Stimulated activated naive B cell treated with anti-CD40 and anti-IgM and Interleukin-4, amounts not matched to agents 10 μg/mL and 1 μg/mL and 100 μg/mL, for 72 hours (primary cell): ENCODE data around the gene KRTAP19-5.
"Not testable (repeated sequence)": the region's sequence is repeated elsewhere in the genome, so short reads cannot be mapped to it uniquely, and the experiment has no call there.

Experiments used
- ATAC-seq, 2 donors: fragments of 150-1000 bp; cut with Tn5 transposase; replicated peaks; 2 replicates each; pipeline ENCODE4 v1.10.0; 2021; ENCODE audit warnings: moderate library complexity in 1 of 2
- DNase-seq: peaks from one replicate; pipeline ENCODE4 v3.0.0; 2021
- H3K27ac Mint-ChIP-seq: one replicate; pipeline ENCODE4 v1.8.0; 2022; ENCODE audit warnings: mild to moderate bottlenecking, mixed read lengths
- H3K27me3 Mint-ChIP-seq, 2 donors: one replicate each; pipeline ENCODE4 v1.8.0; 2022; ENCODE audit warnings: mixed read lengths in 2 of 2
- H3K36me3 Mint-ChIP-seq, 2 donors: one replicate each; pipeline ENCODE4 v1.8.0; 2022; ENCODE audit warnings: mixed read lengths in 2 of 2, mild to moderate bottlenecking in 1 of 2
- H3K4me1 Mint-ChIP-seq, 2 donors: one replicate each; pipeline ENCODE4 v1.8.0; 2022; ENCODE audit warnings: mixed read lengths in 2 of 2, mild to moderate bottlenecking in 1 of 2
- H3K4me3 Mint-ChIP-seq, 2 donors: one replicate each; pipeline ENCODE4 v1.8.0; 2022; ENCODE audit warnings: mild to moderate bottlenecking in 2 of 2, mixed read lengths in 2 of 2, moderate library complexity in 1 of 2
- H3K9me3 Mint-ChIP-seq, 2 donors: one replicate each; pipeline ENCODE4 v1.8.0; 2022; ENCODE audit warnings: mixed read lengths in 2 of 2, mild to moderate bottlenecking in 1 of 2

The KRTAP19-5 gene

GRCh38 chr21:30502041-30502440, at the start of gene KRTAP19-5:
TSS of gene KRTAP19-5 (minus strand) at chr21:30502141. CDS start at chr21:30502090, 51 bp downstream.
- Mint-ChIP-seq H3K9me3 (no peaks in the 10 kb centered on the region), H3K27me3 (no peaks in the 10 kb centered on the region), H3K36me3 (no peaks in the 10 kb centered on the region), H3K4me1 (no peaks in the 10 kb centered on the region), H3K27ac (no peak within 1 kb of the TSS), H3K4me3 (no peak within 1 kb of the TSS)
- no peak for ATAC-seq
- DNase-seq, result no peak

- H3K27ac Mint-ChIP-seq, result no peak within 1 kb of the TSS
- H3K36me3 Mint-ChIP-seq, result no peaks in the 10 kb centered on the region
- H3K4me3 Mint-ChIP-seq, result no peak within 1 kb of the TSS
- H3K4me1 Mint-ChIP-seq, result no peaks in the 10 kb centered on the region
- H3K9me3 Mint-ChIP-seq, result peaks cover 0 to 5% of the 10 kb centered on the region in 2 donors
- ATAC-seq (no peak), DNase-seq (no peak)
- no peaks in the 10 kb centered on the region for H3K27me3 Mint-ChIP-seq
These were observed 39.8 kb upstream of the KRTAP19-5 start, which contains the start of gene KRTAP19-6 for GRCh38 chr21:30541764-30542163. TSS of gene KRTAP19-6 (minus strand) at chr21:30541864. CDS start at chr21:30541833, 31 bp downstream.

GRCh38 chr21:30518876-30519275, 16.9 kb upstream of the KRTAP19-5 start:
- H3K4me1 Mint-ChIP-seq, result no peaks in the 10 kb centered on the region
- ATAC-seq, result no peak
- H3K4me3 Mint-ChIP-seq, result no peak overlapping the region
- H3K36me3 Mint-ChIP-seq, result no peaks in the 10 kb centered on the region
- H3K27me3 Mint-ChIP-seq, result no peaks in the 10 kb centered on the region
- H3K9me3 Mint-ChIP-seq, result peaks cover 6 to 10% of the 10 kb centered on the region in 2 donors
- no peak overlapping the region for H3K27ac Mint-ChIP-seq
- no peak for DNase-seq

DNA sequence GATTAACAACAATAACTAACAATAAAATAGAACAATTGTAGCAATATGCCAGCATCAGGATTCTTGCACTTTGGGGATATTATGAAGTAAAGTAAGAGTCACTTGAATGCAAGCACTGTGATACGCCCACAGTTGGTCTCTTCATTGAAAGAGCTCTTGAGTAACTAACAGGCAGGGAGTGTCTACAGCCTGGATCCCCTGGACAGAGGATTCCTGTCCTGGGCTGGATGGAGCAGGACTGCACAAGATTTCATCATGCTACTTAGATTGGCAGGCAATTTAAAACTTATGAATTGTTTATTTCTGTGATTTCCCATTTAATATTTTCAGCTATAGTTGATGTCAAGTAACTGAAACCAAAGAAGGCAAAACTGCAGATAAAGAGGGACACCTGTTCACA, 13.7 kb upstream of the KRTAP19-5 start:
- Mint-ChIP-seq H3K27ac (no peak overlapping the region), H3K36me3 (no peaks in the 10 kb centered on the region), H3K4me3 (no peak overlapping the region), H3K9me3 (peaks cover 5 to 10% of the 10 kb centered on the region in 2 donors), H3K27me3 (no peaks in the 10 kb centered on the region), H3K4me1 (no peaks in the 10 kb centered on the region)
- DNase-seq, result no peak
- no peak for ATAC-seq

DNA sequence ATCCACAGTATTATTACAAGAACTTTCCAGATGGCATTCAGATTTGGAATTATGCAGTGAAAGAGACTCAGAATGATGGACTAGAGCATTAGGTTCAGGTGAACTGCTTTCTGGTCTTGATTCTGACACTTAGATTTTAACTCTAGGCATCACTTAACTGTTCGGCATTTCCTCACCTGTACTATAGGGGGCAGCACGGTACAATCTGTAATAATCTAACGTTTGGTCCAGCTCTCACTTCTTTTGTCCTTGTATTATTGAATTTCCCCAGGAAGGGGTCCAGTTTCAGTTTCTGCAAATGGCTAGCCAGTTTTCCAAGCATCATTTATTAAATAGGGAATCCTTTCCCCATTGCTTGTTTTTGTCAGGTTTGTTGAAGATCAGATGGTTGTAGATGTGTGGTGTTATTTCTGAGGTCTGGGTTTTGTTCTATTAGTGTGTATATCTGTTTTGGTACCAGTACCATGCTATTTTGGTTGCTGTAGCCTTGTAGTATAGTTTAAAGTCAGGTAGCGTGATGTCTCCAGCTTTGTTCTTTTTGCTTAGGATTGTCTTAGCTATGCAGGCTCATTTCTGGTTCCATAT, 3.8 kb upstream of the KRTAP19-5 start:
- H3K27ac Mint-ChIP-seq, ATAC-seq, DNase-seq, H3K36me3 Mint-ChIP-seq, H3K9me3 Mint-ChIP-seq, H3K4me1 Mint-ChIP-seq, H3K27me3 Mint-ChIP-seq, H3K4me3 Mint-ChIP-seq: not testable (repeated sequence)

- no peak for ATAC-seq
- H3K4me3 Mint-ChIP-seq, result no peak within 1 kb of the TSS
- H3K9me3 Mint-ChIP-seq, result peaks cover 0 to 2% of the 10 kb centered on the region in 2 donors
These were observed 4.9 kb downstream of the KRTAP19-5 start, which contains the start of gene KRTAP19-4 for GRCh38 chr21:30497065-30497464. TSS of gene KRTAP19-4 (minus strand) at chr21:30497165. CDS start at chr21:30497110, 55 bp downstream.

DNA sequence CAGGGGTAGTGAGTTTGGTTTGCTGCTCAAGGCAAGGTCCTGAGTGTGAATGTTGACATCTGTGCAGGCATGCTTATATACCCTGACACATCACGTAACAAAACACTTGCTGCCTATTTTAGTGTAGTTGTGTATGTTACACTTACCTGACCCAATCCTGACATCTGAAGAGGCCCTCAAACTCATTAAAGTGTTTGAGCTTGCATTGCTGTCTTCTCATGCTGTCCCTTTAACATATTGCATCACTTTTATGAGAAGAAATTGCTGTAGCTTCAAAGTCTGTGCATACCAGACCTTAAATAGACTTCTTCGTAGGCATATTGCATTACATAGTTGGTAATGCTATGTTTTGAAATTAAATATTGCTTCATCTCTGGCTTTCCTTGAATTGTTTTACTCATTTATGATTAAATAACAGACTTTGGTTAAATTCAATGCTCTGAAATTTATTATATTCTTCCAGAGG, 9.9 kb downstream of the KRTAP19-5 start, which contains the start of gene KRTAP19-3:
KRTAP19-3 (minus strand) TSS at position 51 of the 466 bp plus-strand sequence. CDS start 56 bp downstream, outside the sequence.
- Mint-ChIP-seq H3K9me3 (peaks cover 0 to 6% of the 10 kb centered on the region in 2 donors), H3K4me1 (no peaks in the 10 kb centered on the region), H3K36me3 (no peaks in the 10 kb centered on the region), H3K27me3 (no peaks in the 10 kb centered on the region), H3K4me3 (no peak within 1 kb of the TSS), H3K27ac (no peak within 1 kb of the TSS)
- DNase-seq, result no peak
- ATAC-seq, result no peak

More at GRCh38 chr21:30497065-30497464, 4.9 kb downstream of the KRTAP19-5 start, which contains the start of gene KRTAP19-4:
- Mint-ChIP-seq H3K27ac (no peak within 1 kb of the TSS), H3K27me3 (no peaks in the 10 kb centered on the region), H3K4me1 (no peaks in the 10 kb centered on the region), H3K36me3 (no peaks in the 10 kb centered on the region)
- no peak for DNase-seq

DNA sequence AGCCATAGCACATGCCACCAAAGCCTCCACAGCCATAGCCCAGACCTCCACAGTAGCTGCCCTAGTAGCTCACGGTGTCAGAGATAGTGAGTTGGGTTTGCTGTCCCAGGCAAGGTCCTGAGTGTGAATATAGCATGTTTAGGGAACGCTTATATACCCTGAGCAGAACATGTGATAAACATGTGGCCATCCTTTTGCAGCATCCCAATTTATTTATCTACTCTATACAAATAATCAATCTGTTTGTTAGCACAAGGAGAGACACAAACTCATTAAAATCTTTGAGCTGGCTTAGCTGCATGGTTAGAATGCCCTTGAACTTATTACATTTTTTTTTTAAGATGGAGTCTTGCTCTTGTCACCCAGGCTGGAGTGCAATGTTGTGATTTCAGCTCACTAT, 14.6 kb downstream of the KRTAP19-5 start, which contains the start of gene KRTAP19-2:
KRTAP19-2 (minus strand) TSS at position 101 of the 400 bp plus-strand sequence; CDS start at position 13, 88 bp downstream.
- DNase-seq (no peak), ATAC-seq (no peak)
- H3K36me3 Mint-ChIP-seq, result no peaks in the 10 kb centered on the region
- no peaks in the 10 kb centered on the region for H3K4me1 Mint-ChIP-seq
- no peak within 1 kb of the TSS for H3K4me3 Mint-ChIP-seq
- no peak within 1 kb of the TSS for H3K27ac Mint-ChIP-seq
- H3K27me3 Mint-ChIP-seq, result no peaks in the 10 kb centered on the region
- peaks cover 12 to 13% of the 10 kb centered on the region in 2 donors for H3K9me3 Mint-ChIP-seq

- DNase-seq (no peak), ATAC-seq (no peak)
- no peak overlapping the region for H3K4me3 Mint-ChIP-seq
- no peaks in the 10 kb centered on the region for H3K27me3 Mint-ChIP-seq
- H3K36me3 Mint-ChIP-seq, result no peaks in the 10 kb centered on the region
- H3K27ac Mint-ChIP-seq, result no peak overlapping the region
- H3K9me3 Mint-ChIP-seq, result peaks cover 12 to 13% of the 10 kb centered on the region in 2 donors
- H3K4me1 Mint-ChIP-seq, result no peaks in the 10 kb centered on the region
These were observed 15.8 kb downstream of the KRTAP19-5 start for GRCh38 chr21:30486180-30486579.

- DNase-seq, result no peak
- Mint-ChIP-seq H3K4me3 (no peak overlapping the region), H3K4me1 (no peaks in the 10 kb centered on the region), H3K9me3 (peaks cover 11 to 13% of the 10 kb centered on the region in 2 donors), H3K36me3 (no peaks in the 10 kb centered on the region), H3K27ac (no peak overlapping the region), H3K27me3 (no peaks in the 10 kb centered on the region)
- no peak for ATAC-seq
These were observed 19.8 kb downstream of the KRTAP19-5 start for GRCh38 chr21:30482130-30482529.

DNA sequence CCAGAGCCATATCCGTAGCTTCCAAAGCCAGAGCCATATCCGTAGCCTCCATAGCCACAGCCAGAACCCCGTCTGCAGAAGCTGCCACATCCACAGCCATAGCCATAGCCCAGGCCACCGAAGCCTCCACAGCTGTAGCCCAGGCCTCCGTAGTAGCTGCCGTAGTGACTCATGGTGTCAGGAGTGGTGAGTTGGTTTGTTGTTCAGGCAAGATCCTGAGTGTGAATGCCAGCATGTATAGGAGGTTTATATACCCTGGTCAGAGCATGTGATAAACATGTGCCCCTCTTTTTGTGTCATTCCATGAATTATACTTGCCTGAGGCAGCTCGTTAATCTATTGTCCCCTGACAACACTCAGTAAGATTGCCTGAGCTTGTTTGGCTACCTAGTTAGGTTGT, 21.8 kb downstream of the KRTAP19-5 start, which contains the start of gene KRTAP19-1:
KRTAP19-1 (minus strand) TSS at position 223 of the 400 bp plus-strand sequence; CDS start at position 173, 50 bp downstream.
- Mint-ChIP-seq H3K36me3 (no peaks in the 10 kb centered on the region), H3K27me3 (no peaks in the 10 kb centered on the region), H3K4me1 (no peaks in the 10 kb centered on the region), H3K27ac (no peak within 1 kb of the TSS), H3K9me3 (peaks cover under 1% of the 10 kb centered on the region in 2 donors), H3K4me3 (no peak within 1 kb of the TSS)
- no peak for DNase-seq
- ATAC-seq, result no peak

GRCh38 chr21:30479259-30479658, 22.7 kb downstream of the KRTAP19-5 start:
- ATAC-seq, result no peak
- no peak for DNase-seq
- no peaks in the 10 kb centered on the region for H3K9me3 Mint-ChIP-seq
- H3K4me1 Mint-ChIP-seq, result no peaks in the 10 kb centered on the region
- H3K4me3 Mint-ChIP-seq, result no peak overlapping the region
- H3K27me3 Mint-ChIP-seq, result no peaks in the 10 kb centered on the region
- H3K27ac Mint-ChIP-seq, result no peak overlapping the region
- no peaks in the 10 kb centered on the region for H3K36me3 Mint-ChIP-seq

DNA sequence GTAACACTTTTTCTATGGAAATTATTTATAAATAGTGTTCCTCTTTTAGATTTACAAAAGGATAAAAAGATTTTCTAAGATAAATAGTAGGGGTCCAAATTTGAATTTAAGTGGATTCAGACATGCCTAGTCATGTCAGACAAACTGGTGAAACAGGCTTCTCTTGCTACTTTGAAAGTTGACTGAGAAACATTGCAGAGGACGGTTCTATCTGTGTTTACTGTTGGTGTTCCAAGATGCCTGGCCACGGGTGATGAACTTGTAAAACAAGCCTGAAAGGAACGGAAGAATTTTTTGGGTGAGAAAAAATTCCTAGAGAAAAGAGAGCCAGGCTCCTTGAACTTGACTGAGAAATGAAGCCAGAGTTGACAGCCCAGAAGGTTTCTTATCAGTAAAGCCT, 23.9 kb downstream of the KRTAP19-5 start:
- Mint-ChIP-seq H3K27ac (no peak overlapping the region), H3K36me3 (no peaks in the 10 kb centered on the region), H3K4me3 (no peak overlapping the region), H3K4me1 (no peaks in the 10 kb centered on the region), H3K9me3 (no peaks in the 10 kb centered on the region), H3K27me3 (no peaks in the 10 kb centered on the region)
- DNase-seq (no peak), ATAC-seq (no peak)

- no peak for DNase-seq
- H3K4me3 Mint-ChIP-seq, result no peak overlapping the region
- H3K27ac Mint-ChIP-seq, result no peak overlapping the region
- H3K27me3 Mint-ChIP-seq, result peaks cover 0 to 4% of the 10 kb centered on the region in 2 donors
- no peak for ATAC-seq
- peaks cover 3 to 4% of the 10 kb centered on the region in 2 donors for H3K9me3 Mint-ChIP-seq
- H3K4me1 Mint-ChIP-seq, result no peaks in the 10 kb centered on the region
- no peaks in the 10 kb centered on the region for H3K36me3 Mint-ChIP-seq
These were observed 32.8 kb downstream of the KRTAP19-5 start for GRCh38 chr21:30468900-30469714.
